ENCODE measurements around the gene KCNS3.
A peak's percentile ranks its signal among the peaks of the same experiment; 100 is the strongest.
"Not testable (repeated sequence)": the region's sequence is repeated elsewhere in the genome, so short reads cannot be mapped to it uniquely, and the experiment has no call there.

Gene KCNS3

GRCh38 chr2:17935242-17935885 is 56.9 kb downstream of the KCNS3 start:
- FAIRE-seq (no peak), DNase-seq (ENCODE audit: extremely low spot score, insufficient read length, low read depth) (no peak)

- no peak for DNase-seq (ENCODE audit: extremely low spot score, insufficient read length, low read depth)
- FAIRE-seq, result no peak
Measured at GRCh38 chr2:17936599-17936998, 58.1 kb downstream of the KCNS3 start.

GRCh38 chr2:17940091-17940630 is 61.7 kb downstream of the KCNS3 start:
- no peak for FAIRE-seq
- no peak for DNase-seq (ENCODE audit: extremely low spot score, insufficient read length, low read depth)

- no peak for FAIRE-seq
- no peak for DNase-seq (ENCODE audit: extremely low spot score, insufficient read length, low read depth)
Measured at GRCh38 chr2:17943444-17943843, 65.0 kb downstream of the KCNS3 start.

- no peak for FAIRE-seq
- DNase-seq (ENCODE audit: extremely low spot score, insufficient read length, low read depth), result no peak
Measured at GRCh38 chr2:17947113-17947512, 68.6 kb downstream of the KCNS3 start.

- FAIRE-seq (no peak), DNase-seq (ENCODE audit: extremely low spot score, insufficient read length, low read depth) (no peak)
Measured at GRCh38 chr2:17950006-17950405, 71.5 kb downstream of the KCNS3 start.

- FAIRE-seq (no peak), DNase-seq (ENCODE audit: extremely low spot score, insufficient read length, low read depth) (no peak)
Measured at GRCh38 chr2:17951563-17951962, 73.1 kb downstream of the KCNS3 start.

GRCh38 chr2:17958466-17959092 is 80.1 kb downstream of the KCNS3 start:
- DNase-seq (ENCODE audit: extremely low spot score, insufficient read length, low read depth), result no peak
- FAIRE-seq, result no peak

GRCh38 chr2:17959356-17959755 is 80.9 kb downstream of the KCNS3 start:
- DNase-seq (ENCODE audit: extremely low spot score, insufficient read length, low read depth) (no peak), FAIRE-seq (no peak)

- FAIRE-seq (no peak), DNase-seq (ENCODE audit: extremely low spot score, insufficient read length, low read depth) (no peak)
Measured at GRCh38 chr2:17959833-17960232, 81.4 kb downstream of the KCNS3 start.

GRCh38 chr2:17960925-17961324 is 82.5 kb downstream of the KCNS3 start:
- DNase-seq (ENCODE audit: extremely low spot score, insufficient read length, low read depth) (no peak), FAIRE-seq (no peak)

- FAIRE-seq (no peak), DNase-seq (ENCODE audit: extremely low spot score, insufficient read length, low read depth) (no peak)
Measured at GRCh38 chr2:17961789-17962188, 83.3 kb downstream of the KCNS3 start.

GRCh38 chr2:17962876-17963275 is 84.4 kb downstream of the KCNS3 start:
- FAIRE-seq, result no peak
- DNase-seq (ENCODE audit: extremely low spot score, insufficient read length, low read depth), result no peak

GRCh38 chr2:17963571-17963970 is 85.1 kb downstream of the KCNS3 start:
- FAIRE-seq; DNase-seq (ENCODE audit: extremely low spot score, insufficient read length, low read depth): not testable (repeated sequence)

- DNase-seq (ENCODE audit: extremely low spot score, insufficient read length, low read depth) (no peak), FAIRE-seq (no peak)
Measured at GRCh38 chr2:17965196-17965595, 86.7 kb downstream of the KCNS3 start.

- DNase-seq (ENCODE audit: extremely low spot score, insufficient read length, low read depth) (no peak), FAIRE-seq (peak; percentile 29)
Measured at GRCh38 chr2:17966798-17967197, 88.3 kb downstream of the KCNS3 start.

- DNase-seq (ENCODE audit: extremely low spot score, insufficient read length, low read depth), result no peak
Measured at GRCh38 chr2:17969661-17970060, 91.2 kb downstream of the KCNS3 start.

GRCh38 chr2:17971531-17972125 is 93.2 kb downstream of the KCNS3 start:
- no peak for FAIRE-seq
- no peak for DNase-seq (ENCODE audit: extremely low spot score, insufficient read length, low read depth)

More at GRCh38 chr2:17969661-17970060, 91.2 kb downstream of the KCNS3 start:
- no peak for FAIRE-seq

GRCh38 chr2:17972991-17973390 is 94.5 kb downstream of the KCNS3 start:
- no peak for FAIRE-seq
- DNase-seq (ENCODE audit: extremely low spot score, insufficient read length, low read depth), result no peak

GRCh38 chr2:17975401-17975800 is 96.9 kb downstream of the KCNS3 start:
- FAIRE-seq, result no peak
- no peak for DNase-seq (ENCODE audit: extremely low spot score, insufficient read length, low read depth)

All from GM18507 (cell line).